GM19397 (cell line): Measurements from ENCODE around the gene TRAF7.
"Not testable (repeated sequence)": the region's sequence is repeated elsewhere in the genome, so short reads cannot be mapped to it uniquely, and the experiment has no call there.

ENCODE experiments used
- ATAC-seq: cut with Tn5 transposase; IDR thresholded peaks from one replicate; pipeline ENCODE4 v1.9.1; 2021; ENCODE audit warnings: mild to moderate bottlenecking, moderate library complexity; ENCODE audit not compliant: unreplicated experiment

TRAF7 gene

GRCh38 chr16:2121853-2122252, 33.7 kb upstream of the TRAF7 start:
- no peak for ATAC-seq

DNA sequence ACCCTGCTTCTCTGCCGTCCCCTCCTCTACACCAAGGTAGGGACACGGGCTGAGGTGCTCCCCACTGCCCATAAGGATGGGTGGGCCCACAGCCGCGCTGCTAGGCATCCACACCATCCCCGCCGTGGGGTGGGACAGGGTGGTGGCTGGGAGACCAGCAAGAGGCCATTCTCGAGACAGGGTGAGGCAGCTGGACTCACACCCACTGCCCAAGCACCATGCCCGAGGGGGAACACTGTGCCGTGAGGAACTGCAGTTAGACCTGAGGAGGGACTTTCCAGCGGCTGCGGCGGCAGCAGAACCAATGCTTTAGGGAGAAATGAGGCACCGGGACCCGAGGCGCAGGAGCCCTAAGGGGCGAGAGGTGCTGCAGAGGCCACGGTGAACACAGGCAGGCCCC, 33.2 kb upstream of the TRAF7 start:
- no peak for ATAC-seq

- ATAC-seq, result not testable (repeated sequence)
These were observed 32.5 kb upstream of the TRAF7 start for GRCh38 chr16:2122934-2123683.

- ATAC-seq, result not testable (repeated sequence)
These were observed 31.7 kb upstream of the TRAF7 start for GRCh38 chr16:2123706-2124376.

DNA sequence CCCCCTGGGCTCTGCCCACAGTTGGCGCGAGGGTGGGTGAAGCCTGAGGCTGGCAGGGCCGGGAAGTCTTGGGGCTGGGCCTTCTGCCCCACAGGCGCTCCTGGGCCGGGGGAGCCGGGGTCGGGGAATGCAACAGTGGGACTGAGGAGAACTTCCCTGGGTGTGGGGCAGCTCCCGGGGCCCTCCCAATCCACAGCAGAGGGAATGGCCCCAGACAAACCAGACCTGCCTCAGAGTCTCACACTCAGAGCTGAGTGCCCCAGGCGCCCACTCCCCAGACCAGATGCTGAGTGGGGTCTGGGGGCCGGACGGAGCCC, 31.2 kb upstream of the TRAF7 start:
- not testable (repeated sequence) for ATAC-seq

DNA sequence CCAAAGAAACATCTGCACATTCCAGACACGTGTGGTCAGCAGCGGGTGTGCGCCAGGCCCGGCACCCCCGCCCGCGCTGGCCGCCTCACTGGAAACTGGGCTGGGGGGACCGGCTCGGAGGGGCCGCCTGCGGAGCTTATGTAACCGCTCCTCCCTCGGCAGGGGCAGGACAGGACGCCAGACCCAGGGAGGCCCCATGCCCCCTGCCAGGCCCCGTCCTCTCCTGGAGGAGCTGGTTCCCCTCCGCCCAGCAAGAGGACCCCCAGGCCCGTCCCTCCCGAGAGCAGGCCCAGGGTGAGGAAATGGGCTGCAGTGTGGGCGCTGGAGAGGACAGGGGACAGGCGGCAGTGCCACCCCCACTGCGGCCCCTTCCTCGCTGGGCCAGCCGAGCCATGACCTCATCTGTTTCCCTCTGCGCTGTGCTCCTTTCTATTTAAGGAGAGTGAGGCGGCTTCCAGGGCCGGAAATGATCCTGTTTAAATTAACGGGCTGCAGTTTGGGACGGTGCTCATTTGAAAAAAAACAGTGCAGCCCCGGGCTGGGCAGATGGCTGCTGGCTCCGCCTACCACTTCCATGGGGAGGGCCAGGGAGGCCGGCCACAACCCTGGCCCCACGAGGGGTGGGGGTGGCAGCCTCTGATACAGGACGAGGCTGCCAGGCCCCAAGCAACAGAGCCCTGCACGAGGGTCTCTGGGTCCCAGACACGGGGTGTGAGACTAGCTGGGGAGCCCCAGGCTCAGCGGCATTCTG, 30.7 kb upstream of the TRAF7 start:
- ATAC-seq, result not testable (repeated sequence)

DNA sequence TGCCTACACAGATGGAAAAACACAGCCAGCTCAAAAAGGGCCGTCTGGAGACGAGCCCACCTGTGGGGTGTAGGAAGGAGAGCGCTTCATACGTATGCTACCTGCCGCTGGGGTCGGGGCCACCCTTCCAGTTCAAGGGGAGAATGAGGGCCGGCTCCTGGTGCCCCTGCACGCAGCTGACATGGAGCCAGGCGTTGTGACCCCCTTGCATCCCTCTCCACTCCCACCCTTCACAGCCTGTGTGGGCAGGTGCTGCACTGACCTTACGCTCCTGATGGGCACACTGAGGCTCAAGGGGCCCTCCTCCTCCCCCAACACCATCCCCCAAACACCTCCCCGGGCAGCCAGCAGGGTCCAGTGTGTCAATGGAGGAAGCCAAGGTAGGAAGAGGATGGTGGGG, 30.0 kb upstream of the TRAF7 start:
- not testable (repeated sequence) for ATAC-seq

- not testable (repeated sequence) for ATAC-seq
These were observed 29.3 kb upstream of the TRAF7 start for GRCh38 chr16:2126161-2126743.

- ATAC-seq, result not testable (repeated sequence)
These were observed 28.5 kb upstream of the TRAF7 start for GRCh38 chr16:2126928-2127556.

GRCh38 chr16:2127630-2128280, 27.8 kb upstream of the TRAF7 start:
- ATAC-seq, result not testable (repeated sequence)

DNA sequence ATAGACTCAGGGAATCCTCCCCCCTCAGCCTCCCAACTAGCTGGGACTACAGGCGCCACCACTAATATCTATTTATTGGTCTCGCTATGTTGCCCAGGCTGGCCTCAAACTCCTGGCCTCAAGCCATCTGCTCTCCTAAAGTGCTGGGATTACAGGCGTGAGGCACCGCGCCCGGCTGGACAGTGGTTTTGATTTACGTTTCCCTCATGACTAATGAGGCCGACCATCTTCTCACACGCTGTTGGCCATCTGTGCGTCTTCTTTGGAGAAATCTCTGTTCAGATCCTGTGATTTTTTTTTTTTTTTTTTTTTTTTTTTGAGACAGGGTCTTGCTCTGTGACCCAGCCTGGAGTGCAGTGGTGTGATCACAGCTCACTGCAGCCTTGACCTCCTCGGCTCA, 26.3 kb upstream of the TRAF7 start:
- ATAC-seq, result not testable (repeated sequence)

DNA sequence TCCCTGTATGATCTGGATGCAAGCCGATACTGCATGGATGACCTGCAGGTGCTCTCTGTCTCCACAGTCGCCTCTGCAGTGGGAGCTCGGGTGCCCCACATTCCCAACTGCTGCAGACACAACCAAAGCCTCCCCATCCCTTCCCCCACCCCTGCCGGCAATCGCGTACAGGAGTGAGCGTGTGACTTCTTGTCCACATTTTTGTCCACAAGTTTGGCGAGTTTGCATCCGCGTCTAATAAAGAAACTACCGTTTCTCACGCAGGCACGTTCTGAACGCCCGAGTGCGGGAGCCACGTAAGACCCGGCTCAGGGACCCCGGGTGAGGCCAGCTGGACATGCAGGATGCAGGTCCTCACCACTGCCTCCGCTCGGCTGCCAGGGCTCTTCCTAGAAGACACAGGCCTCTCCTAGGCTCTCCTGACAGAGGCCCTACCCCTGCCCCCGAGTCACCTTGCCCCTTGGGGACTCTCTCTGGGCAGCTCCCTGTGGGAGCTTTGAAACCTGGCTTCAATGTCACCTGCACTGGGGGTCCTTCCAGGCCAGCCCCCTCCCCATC, 25.6 kb upstream of the TRAF7 start:
- not testable (repeated sequence) for ATAC-seq

DNA sequence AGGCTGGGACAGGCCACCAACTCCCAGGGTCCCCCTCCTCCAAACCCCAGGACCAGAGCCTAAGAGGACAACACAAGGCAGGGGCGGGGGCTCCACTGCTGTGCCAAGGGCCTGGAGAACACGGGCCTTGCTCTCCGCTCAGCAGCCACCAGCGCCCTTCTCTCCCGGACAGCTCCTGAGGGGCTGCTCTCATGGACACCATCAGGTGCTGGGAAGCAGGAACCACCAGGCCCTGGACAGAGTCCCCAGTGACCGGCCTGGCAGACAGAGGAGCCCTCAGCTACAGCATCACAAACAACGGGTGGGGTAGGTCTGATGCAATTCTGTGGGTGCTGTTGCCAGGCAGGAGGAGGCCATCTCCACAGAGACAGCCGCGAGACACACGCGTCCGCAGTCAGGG, 21.8 kb upstream of the TRAF7 start:
- not testable (repeated sequence) for ATAC-seq

GRCh38 chr16:2135071-2135470, 20.5 kb upstream of the TRAF7 start:
- ATAC-seq, result not testable (repeated sequence)

DNA sequence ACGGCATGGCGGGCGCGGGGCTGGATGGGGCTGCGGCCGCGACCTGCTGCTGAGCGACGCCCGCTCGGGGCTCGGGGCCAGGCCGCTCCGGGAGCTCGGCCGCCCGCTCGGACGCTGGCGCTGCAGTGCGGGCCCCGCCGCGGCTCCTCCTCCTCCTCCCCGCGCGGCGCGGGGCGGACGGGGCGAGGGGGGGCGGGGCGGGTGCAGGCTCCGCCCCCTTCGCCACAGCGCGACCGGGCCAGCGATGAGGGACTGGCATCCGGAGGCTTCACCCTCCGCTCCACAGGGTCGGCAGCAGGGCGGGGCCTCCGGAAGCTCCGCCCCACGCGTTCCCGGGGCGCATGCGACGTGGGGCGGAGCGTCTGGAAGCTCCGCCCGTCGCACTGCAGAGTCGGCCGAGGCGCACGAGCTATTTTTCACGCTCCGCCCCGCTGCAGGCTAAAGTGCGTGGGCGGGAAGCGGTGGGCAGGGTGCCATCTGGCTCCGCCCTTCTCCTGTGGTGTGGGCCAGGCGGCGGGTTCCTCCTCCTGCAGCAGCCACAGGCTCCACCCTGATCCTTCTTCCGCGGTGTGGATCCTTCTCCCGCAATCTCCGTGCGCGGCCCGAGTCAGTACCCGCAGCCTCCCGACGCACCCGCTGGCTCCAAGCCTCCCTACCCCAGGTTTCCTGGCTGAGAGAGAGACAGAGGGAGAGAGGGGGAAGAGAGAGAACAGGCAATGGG, 19.7 kb upstream of the TRAF7 start, which contains the start of gene PKD1:
Gene PKD1, minus strand, starts transcription at position 129 of the 721 bp plus-strand sequence. CDS start 209 bp downstream, outside the sequence.
- not testable (repeated sequence) for ATAC-seq

DNA sequence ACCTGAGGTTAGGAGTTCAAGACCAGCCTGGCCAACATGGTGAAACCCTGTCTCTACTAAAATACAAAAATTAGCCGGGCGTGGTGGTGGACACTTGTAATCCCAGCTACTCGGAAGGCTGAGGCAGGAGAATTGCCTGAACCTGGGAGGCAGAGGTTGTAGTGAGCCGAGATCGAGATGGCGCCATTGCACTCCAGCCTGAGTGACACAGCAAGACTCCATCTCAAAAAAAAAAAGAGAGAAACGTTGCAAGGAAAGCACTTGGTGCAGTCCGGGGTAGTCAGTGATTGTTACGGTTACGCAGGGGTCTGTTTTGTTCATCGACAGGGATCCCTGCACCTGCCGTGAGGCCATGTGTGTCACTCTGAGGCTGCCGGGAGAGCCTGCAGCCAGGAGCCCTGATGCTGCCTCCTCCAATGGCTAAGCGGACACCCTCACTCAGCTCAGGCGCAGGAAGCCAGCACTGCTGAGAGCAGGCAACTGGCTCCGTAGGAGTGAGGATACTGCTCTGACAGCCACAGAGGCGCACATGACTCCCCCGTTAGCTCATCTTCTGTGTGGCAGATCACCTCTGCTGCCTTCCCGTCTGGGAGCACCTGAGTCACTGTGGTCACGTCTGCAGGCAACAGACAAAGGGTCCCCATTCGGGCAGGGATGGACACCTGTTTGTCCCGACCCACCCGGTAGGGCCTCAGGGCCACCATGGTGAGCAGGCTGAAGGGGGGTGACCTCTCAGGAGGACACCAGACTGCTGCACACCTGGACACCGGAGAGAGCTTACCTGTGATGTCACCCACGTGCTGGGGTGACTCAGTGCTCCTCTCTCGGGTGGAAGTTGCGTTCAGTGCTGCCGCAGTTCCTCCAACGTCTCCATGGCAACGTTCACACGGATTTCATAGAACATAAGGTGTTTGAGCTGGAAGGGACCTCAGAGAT, 12.4 kb upstream of the TRAF7 start:
- ATAC-seq, result no peak

DNA sequence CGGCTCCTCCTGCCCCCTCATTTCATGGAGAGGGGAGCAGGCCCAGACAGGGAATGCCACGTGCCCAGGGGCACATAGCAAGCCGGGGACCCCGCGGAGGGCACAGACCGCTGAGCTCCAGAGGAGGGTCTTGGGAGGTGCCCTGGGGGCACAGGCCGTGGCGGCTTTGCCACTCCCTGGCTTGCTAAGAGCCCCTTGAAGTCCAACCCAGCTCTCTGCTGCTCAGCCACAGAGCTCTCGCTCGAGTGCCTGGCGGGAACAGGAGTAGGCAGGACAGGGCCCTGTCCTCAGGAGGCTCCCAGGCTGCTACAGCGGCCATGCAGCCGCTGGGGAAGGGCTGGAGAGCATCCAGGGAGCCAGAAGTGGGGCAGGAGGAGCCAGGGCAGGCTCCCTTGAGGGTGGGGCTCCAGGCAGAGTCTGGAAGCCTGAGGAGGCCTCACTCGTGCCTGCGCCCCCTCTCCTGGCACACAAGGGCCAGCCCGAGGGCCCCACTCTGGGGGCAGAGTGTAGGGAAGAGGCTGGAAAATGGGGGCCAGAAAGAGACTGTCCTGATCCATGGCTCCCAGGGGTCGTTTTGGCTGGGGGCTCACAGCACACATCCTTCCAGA, 11.6 kb upstream of the TRAF7 start:
- ATAC-seq, result no peak

DNA sequence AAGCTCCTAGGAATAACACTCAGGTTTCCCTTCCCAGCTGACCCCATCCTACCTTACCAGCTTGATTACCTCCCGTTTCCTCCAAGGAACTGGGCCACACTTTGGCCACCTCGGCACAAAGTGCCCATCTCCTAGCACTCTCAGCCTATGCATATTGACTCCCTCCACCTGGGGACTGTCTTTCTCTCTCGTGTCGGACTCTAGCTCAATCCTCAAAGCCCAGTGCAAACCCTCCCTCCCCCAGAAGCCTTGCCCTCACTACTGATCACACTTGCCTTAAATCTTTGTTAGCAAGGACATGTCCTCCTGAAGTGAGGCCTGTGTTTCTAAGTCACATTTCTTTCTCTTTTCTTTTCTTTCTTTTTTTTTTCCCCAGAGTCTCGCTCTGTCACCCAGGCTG, 9.7 kb upstream of the TRAF7 start:
- no peak for ATAC-seq
